HG02973 (cell line): Measurements from ENCODE around the gene CLSTN1.
"Not testable (repeated sequence)": the region's sequence is repeated elsewhere in the genome, so short reads cannot be mapped to it uniquely, and the experiment has no call there.

Experiments used
- ATAC-seq: cut with Tn5 transposase; IDR thresholded peaks from one replicate; pipeline ENCODE4 v1.9.1; 2021; ENCODE audit warnings: moderate library complexity; ENCODE audit not compliant: unreplicated experiment

The CLSTN1 gene

GRCh38 chr1:9826616-9827015 is 2.9 kb upstream of the CLSTN1 start:
- ATAC-seq: no peak

- no peak for ATAC-seq
Measured at GRCh38 chr1:9826087-9826486, 2.3 kb upstream of the CLSTN1 start.

GRCh38 chr1:9825093-9826074 is 1.6 kb upstream of the CLSTN1 start:
- no peak for ATAC-seq

- no peak for ATAC-seq
Measured at GRCh38 chr1:9824702-9825089, 931 bp upstream of the CLSTN1 start.

DNA sequence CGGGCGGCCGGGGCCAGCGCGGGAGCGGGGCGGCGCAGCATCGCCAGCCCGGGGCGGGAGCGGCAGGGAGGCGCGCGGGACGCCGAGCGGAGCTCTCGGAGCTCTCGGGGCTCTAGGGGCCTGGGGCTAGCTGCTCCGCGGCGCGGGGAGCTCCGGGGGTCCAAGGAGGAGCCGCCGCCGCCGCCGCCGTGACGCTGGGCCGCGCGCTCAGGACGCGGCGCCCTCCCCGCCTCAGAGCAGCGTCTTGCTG is 147 bp downstream of the CLSTN1 start:
- ATAC-seq: no peak

DNA sequence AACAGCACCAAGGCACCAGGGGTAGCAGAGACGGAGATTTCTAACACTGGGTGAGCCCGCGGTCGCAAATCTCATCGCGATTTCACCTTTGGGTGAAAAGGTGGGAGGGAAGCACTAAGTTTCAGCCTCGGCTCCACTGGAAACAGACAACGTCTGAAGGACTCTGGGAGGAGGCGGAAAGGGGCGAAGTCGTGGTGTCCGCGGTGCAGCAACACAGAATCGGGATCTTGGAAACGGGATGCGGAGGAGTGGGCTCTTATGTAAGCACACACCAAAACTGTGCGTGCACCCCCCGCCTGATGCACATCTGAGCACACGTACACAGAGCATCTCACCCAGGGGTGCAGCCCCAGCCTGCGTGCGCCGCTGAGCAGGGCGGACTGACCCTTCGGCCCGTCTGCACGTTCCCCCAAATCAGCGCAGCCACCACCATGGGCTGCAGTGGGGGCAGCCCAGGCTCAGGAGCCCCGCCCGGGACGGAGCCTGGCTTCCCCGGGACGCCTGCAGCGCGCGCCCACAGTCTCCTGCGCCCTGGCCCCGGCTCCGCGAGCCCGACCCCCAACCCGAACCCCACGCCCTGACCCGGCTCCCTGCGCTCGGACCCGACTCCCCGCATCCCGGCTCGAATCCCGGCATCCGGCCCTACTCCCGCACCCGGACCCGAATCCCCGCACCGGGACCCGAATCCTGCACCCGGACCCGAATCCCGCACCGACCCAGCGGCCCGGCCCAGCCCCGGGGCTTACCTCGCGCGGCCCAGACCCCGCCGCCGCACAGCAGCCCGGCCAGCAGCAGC is 670 bp downstream of the CLSTN1 start:
- ATAC-seq: no peak

DNA sequence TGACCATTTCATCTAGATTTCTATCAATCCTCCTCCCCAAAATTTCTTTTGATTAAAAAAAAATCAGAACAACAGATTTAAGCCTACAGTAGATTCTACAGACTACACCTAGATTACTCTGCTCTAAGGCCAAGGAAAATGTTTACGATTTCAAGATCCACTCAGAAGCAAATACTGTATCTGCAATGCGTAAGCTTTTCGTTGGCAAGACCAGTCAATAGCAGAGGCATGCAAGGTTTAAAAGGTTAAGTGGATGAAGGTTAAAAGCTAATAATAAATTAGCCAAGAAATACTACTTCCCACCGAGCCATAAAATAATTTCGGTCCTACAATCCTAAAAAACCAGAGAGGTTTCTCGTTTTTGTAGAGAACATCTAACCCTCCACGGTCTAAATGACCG is 1.3 kb downstream of the CLSTN1 start:
- no peak for ATAC-seq

DNA sequence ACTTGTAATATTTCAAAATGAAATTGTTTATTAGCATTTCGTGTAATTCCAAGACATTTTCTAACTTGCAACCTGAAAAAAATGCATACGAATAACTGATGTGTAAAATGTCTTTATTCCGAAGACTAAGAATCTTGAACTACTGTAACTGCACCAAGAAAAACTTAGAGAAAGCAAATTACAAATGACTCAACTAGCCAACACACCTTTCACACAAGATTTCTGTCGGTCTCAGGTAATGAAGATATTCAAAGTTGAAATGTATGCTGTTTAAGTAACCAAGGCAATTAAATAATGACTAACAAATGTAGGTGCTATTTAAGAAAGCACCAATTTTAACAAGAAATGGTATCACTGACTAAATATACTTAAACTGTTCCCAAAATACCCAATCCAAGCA is 2.1 kb downstream of the CLSTN1 start:
- ATAC-seq: no peak

DNA sequence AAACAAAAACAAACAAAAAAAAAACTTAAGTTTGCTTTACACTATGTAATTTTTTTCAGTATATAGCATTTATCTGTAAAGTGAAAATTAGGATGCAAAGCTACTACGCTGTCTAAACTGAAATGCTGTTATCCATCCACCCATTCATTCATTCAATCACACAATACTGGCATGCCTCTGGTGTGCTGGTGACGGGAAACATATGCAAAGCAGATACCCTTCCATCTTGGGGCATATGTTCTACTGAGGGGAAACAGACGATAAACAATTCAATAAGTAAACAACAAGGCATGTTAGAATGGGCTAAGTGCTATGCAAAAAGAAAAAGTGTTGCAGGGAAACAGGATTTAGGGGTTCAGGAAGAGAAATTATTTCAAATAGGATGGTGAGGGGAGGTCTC is 3.2 kb downstream of the CLSTN1 start:
- ATAC-seq: no peak

- no peak for ATAC-seq
Measured at GRCh38 chr1:9817734-9818133, 6.0 kb downstream of the CLSTN1 start.

DNA sequence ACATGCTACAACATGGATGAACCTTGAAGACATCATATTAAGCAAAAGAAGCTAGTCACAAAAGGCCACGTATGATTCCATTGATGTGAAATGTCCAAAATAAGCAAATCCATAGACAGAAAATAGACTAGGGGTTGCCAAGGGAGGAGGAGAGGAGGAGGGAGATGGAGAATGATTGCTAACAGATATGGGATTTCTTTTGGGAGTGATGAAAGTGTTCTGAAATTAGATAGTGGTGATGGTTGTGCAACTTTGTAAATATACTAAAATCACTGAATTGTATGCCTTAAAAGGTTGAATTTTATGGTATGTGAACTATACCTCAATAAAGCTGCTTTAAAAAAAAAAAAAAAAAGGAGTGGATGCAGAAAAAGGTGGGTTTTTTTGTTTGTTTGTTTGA is 7.6 kb downstream of the CLSTN1 start:
- no peak for ATAC-seq

DNA sequence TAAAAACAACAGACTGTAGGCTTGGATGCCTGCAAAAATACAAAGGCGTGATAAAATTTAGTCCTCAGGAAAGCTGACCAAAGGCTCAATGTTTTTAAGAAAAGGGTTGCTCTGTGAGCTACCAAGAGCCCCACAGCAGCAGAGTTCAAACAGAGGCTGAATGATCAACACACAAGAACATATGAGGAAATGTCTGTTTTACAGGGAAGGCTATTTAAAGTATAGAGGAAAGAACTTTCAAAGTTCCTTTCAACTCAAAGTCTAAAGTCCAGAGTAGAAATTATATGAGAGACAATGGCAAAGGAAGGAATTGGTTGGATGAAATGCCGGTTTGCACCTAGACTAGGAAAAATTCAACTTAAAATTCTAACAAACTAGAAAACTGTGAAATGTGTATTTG is 8.6 kb downstream of the CLSTN1 start:
- ATAC-seq: no peak

- ATAC-seq: no peak
Measured at GRCh38 chr1:9814619-9815018, 9.1 kb downstream of the CLSTN1 start.

DNA sequence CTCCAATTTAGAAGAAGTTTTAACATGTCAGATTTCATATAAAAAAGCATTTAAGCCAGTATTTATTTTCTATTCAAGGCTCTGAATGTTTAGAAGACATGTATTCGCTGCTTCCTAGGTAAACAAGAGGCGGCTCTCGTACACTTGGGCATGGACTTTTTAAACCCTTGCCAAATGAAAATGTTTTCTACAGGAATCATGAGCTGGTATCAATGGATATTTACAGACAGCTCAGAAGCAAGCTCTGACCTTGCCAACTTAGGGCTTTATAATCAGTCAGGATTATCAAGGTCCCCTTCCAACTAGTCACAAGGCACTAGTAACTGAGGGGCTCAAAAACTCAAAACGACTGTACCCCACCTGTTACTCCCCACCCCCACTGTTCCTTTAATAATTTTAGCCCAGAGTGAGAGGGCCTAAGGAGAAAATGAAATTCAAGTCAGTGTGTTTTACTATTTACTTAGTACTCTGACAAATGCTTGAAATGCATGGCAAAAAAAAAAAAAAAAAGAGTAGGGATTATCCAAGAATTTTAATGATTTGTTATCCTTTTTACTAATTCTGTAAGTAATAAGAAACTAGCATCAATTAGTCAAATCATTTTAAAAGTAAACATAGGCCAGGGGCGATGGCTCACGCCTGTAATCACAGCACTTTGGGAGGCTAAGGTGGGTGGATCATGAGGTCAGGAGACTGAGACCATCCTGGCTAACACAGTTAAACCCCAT is 12.4 kb downstream of the CLSTN1 start:
- no peak for ATAC-seq

GRCh38 chr1:9809100-9809510 is 14.7 kb downstream of the CLSTN1 start:
- no peak for ATAC-seq

DNA sequence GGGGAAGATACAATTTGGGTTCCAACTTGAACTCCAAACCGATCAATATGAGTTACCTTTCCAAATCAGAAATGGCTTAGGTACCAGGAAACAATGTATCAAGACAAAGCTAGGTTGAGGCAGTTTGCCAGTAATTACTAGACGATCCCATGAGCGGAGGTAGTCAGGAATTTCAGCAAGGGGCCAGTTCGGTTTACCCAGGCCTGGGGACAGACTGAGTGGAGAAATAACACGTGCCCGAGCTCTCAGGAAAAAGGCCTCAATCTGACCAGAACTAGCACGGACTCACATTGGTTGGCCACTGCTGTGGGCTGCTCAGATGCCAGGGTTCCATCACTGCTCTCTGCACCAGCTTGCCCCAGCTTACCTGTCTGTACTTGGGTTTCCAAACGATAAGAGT is 15.3 kb downstream of the CLSTN1 start:
- no peak for ATAC-seq

- ATAC-seq: no peak
Measured at GRCh38 chr1:9807541-9807940, 16.2 kb downstream of the CLSTN1 start.

GRCh38 chr1:9805972-9806371 is 17.8 kb downstream of the CLSTN1 start:
- not testable (repeated sequence) for ATAC-seq

DNA sequence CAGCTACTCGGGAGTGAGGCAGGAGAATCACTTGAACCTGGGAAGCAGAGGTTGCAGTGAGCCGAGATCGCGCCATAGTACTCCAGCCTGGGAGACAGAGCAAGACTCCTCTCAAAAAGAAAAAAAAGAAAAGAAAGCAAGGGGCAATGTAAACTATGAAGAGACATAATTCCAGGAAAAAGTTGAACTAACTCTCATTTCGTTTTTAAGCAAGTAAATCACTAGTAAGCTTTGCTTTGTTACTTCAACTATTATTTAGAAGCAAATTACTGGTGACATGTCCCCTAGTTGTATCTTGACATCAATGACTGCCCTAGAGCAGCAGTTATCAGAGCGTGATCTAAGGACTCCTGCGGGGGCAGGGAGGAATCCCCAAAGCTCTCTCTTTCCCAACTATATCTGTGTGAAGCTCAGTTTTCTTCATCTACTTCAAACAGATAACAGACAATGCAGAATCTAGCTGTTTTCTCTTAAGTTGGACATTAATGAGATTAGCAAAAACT is 18.7 kb downstream of the CLSTN1 start:
- no peak for ATAC-seq

- ATAC-seq: not testable (repeated sequence)
Measured at GRCh38 chr1:9803003-9803918, 20.5 kb downstream of the CLSTN1 start.
